GM19397 (cell line): Measurements from ENCODE around the gene PIN4.
"Not testable (repeated sequence)": the region's sequence is repeated elsewhere in the genome, so short reads cannot be mapped to it uniquely, and the experiment has no call there.

ENCODE experiments used
- ATAC-seq: cut with Tn5 transposase; IDR thresholded peaks from one replicate; pipeline ENCODE4 v1.9.1; 2021; ENCODE audit warnings: mild to moderate bottlenecking, moderate library complexity; ENCODE audit not compliant: unreplicated experiment

The PIN4 gene

DNA sequence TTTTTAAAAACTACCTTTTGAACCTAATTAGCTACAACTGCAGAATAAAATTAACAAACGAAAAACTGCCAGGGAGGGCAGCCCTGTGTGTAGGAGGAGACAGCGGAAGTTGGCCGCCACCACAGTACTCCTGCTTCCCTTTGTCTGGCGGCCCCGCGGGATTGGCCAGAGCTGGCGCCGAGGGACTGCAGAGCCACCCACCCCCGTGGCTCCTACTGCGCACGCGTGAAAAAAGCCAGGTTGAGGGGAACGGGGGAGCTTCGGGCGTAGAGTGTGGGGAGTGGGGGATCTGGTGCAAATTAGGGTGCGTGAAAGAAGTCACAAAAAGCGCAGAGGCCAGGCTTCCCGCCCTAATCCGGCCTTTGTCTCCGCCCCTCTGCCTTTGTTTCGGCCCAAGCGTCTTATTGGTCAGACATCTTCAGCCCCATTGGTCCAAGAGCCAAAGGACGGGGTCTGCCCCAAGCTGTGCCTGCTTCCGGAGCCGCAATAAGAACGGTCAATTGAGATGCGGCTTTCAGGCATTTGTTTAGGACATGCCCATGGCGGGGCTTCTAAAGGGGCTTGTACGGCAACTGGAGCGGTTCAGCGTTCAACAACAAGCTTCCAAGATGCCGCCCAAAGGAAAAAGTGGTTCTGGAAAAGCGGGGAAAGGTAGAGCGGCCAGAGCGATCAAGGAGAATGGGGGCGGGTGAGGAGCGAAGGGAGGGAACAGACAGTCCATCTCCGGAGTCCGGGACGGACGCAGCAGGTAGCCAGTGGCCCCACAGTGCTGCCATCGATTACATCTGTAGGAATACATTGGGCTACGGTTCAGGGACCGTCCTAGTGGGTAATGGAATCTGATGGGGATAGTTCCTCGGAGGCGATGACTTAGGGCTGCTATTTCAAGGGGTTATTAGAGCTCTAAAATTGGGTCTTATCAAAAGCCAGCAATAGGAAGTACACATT is at the start of gene PIN4:
Gene PIN4 (plus strand): TSS at position 580 of the 948 bp plus-strand sequence. CDS start 29 bp downstream, at position 609.
- ATAC-seq: peak; percentile 97

DNA sequence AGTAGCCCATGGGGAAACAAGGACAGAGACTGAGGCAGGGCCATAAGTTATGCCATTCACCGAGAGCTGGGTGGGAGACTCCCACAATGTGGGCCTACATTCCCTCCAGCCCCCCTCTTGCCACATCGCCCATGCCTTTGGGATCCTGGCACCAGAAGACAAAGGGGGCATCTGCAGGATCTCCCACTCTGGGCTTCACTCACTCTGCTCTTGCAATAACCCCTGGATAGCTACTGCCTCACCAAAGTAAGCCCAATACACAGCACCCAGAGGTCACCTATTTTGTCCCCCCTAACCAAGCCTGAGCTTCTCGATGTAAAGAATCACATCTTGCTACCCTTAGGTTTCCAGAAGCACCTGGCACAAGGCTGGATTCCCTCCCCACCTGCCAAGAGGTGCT is 49.1 kb upstream of the PIN4 start:
- ATAC-seq: no peak

DNA sequence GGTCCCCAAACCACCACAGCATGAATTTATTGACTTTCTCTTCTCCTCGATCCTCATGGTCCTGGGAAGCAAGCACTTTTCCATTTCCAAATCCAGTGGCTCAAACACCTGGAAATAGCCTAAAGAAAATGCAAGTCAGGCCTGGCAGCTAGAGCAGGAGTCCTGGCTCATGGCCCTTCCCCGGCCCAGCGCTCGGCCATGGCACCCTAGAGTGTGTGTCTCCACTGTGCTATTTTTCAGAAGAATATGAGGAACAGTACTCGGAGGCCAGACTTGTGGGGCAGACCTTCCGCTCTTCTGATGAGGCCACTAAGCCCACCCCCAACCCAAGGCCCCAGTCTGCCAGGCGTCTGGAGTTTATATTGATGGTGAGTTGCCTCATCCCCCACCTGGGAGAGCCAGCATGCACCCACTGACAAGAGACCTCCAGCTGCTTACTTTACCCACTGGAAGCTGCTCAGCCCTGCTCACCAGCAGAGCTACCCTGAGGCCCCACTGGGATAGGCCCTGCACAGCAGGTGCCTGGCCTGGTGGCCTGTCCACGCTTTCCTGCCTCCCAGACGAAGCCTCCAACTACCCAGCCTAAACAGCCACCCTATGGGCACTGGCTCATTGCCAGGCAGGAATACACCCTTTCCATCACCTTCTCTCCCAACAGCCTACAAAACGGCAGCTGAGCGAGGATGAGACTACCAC is 47.6 kb upstream of the PIN4 start:
- ATAC-seq: no peak

DNA sequence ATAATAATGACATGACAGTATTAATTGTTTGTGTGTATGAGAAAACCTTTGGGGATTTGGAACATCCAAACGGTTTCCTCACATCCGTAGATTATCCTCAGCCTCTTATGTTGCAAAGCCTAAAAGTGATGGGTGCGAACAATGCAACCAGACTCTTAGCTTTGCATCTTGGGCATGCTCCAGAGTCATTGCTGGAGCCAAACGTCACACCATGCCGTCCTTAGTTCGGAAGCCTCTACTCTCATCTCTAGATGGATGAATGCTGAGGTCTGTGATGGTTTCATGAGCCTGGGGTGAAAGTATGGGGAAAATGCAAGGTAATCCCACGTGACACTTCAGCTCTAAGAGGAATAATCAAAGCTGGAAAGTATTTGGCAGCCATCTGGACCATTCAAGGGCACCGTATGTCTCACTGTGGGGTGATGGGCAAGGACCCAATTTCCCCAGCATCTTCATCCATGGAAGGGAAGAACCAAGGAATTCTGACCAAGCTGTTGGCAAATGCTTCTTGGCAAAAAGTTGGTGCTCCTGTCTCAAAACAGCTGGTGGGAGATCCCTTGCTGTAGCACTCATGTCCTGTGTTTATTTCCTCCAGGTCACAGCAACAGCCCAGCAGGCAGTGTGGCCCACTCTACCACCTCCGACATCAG is 43.6 kb upstream of the PIN4 start:
- no peak for ATAC-seq

DNA sequence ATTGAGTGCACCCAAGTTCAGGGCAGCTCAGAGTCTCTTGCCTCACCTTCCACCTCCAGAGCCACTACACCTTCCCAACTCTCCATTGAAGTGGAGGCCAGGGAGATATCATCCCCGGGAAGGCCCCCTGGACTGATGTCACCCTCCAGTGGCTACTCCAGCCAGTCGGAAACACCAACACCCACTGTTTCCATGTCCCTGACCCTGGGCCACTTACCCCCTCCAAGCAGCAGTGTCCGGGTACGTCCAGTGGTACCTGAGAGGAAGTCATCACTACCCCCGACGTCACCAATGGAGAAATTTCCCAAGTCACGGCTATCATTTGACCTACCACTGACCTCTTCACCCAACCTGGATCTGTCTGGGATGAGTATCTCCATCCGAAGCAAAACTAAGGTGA is 42.0 kb upstream of the PIN4 start:
- no peak for ATAC-seq

DNA sequence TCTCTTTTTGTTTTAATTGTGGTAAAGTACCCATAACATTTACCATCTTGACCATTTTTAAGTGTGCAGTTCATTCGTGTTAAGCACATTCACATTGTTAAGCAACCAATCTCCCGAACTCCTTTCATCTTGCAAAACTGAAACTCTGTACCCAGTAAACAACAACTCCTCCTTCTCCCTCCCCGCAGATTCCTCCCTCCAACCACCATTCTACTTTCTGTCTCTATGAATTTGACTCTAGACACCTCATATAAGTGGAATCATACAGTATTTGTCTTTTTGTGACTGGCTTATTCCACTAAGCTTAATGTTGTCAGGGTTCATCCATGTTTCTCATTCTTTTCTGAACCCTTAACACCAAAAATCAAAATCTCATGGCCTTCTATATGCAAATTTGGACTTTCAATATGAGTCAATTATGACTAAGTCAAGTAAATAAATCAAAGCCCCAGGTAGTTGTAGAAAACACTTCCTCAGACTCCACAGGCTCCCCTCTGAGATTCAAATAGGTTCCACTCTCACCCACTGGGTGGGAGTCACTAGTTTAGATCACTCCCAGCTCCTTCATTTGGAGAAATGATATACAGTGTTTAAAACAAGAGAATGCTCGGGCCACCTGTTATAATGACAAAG is 40.1 kb upstream of the PIN4 start:
- ATAC-seq: peak; percentile 65

DNA sequence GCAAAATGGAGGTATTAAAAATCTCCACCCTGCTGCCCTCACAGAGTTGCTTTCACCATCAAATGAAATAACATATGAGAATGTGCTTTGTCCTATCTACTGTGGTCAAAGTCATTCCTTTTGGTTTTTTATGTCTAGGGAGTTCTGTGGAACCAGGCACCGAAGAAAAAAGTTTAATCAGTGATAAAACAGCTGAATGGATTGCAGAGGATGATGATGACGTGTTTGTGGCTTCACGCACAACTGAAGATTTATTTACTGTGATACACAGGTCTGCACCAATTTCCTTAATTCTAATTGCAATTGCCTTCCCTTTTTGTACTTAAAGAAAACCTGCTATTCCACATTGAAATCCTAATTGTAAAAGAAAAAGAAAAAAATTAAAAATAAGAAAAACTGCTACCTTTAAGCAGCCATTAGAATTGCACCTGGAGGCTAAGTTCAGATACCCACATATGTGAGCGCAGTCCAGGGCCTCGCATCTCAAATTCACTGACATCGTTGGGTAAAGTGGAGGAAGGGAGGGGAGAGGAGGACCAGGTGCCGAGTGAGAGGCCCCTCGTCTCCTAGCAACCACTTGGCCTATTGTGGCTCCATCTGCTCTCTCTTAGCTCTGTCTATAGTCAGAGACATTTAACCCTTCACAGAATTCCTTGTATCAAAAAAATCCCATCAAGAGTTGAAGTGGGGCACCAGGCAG is 39.3 kb upstream of the PIN4 start:
- no peak for ATAC-seq

DNA sequence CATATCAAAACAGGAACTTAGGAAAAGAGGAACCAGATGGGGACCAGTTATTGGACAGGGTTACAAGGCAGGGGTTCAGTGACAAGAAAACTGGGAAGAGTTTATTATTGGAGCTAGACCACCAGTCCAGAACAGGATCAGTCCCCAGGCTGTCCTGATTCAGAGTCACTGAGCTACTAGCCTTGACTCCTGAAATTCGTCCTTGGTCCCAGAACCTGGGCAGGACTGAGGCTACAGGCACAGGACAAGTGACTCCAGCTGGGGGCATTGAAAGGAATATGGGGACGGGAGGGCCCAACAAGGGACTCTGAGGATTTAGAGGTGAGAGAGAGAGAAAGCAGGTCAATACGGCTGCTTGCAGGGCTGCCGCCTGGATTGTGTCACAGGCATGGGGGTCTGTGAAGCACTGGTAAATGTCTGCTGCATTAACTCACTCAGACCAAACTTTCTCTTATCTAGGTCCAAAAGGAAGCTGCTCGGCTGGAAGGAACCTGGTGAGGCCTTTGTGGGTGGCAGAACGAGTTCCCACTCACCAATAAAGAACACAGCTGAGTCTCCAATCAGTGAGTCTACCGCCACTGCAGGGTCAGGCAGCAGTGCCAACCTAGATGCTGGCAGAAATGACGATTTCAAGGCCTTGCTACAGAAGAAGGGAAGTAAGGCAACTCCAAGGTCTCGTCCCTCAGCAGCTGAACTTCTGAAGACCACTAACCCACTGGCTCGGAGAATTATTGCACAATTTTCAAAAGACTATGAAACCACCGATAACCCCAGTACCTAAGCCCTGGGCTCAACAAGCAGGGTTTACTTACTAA is 38.6 kb upstream of the PIN4 start:
- ATAC-seq: no peak

DNA sequence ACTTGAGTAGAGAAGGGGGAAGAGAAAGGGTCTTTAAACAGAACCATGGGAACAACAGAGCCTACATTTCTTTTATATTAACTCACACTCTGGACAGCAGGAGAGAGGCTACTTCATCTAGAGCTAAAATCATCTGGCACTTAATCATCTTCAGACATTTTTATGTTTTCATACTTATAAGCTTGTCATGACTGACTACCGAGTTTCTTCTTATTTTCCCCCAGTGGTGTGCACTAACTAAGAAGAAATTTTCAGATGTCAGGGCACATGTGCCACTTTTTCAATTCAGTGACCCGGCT is 38.0 kb upstream of the PIN4 start:
- no peak for ATAC-seq

DNA sequence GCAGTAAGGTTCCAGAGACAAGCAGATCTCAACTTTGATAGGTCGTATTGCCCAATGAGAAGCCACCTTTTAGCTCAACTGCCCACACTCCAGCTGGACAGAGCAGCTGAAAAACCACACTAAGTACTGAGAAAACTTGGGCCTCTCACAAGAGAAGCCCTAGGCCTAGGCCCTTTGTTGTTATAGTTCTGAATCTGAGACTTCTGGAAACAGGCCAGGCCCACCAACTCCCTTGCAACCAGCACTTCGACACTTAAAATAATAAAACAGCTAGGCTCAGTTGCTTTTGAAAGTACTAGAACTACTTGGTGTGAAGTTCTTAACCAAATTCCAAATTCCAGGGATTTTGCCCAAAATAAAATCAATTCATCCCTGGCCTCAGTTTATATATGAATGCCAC is 36.4 kb upstream of the PIN4 start:
- ATAC-seq: no peak

DNA sequence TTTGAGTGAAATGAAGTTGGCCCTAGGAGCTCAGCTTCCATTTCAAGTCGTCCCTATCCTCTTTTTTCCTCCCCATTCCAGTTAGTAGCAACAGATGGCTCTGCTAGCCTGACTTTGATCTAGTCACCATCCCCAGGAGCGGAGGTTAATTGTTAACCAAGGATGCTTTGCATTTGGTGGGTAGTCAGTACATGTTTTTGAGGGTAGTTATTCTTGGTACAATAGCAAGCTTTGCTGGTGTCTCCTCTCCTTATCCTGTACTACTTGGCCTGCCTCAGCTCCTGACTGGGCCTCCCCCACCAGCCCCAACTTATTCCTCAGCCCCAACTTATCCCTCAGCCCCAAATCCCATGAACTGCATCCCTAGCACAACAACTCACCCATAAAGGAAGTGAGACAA is 35.0 kb upstream of the PIN4 start:
- no peak for ATAC-seq

DNA sequence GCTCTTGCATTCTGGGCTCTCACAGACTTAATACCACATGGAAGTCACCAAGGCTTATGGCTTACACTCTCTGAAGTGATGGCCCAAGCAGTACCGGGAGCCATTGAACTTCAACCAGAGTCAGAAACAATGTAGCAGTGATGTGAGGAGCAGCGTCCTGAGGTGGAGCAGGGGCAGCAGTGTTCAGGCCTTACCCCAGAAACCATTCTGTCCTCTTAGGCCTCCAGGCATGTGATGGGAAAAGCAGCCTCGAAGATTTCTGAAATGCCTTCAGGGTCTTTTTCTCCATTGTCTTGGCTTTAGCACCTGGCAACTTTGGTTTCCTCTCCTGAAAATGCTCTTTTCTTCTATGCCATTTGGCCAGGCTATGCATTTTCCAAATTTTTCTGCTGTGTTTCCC is 22.8 kb upstream of the PIN4 start:
- no peak for ATAC-seq

DNA sequence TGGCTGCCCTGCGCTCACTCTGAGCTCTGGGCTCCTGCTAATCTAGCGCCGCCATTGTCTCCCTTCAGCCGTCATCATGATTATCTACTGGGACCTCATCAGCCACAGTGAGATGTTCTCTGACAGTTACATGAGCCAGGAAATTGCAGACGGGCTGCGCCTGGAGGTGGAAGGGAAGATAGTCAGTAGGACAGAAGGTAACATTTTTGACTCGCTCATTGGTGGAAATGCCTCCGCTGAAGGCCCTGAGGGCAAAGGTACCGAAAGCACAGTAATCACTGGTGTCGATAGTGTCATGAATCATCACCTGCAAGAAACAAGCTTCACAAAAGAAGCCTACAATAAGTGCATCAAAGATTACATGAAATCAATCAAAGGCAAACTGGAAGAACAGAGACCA is 21.8 kb upstream of the PIN4 start:
- no peak for ATAC-seq

DNA sequence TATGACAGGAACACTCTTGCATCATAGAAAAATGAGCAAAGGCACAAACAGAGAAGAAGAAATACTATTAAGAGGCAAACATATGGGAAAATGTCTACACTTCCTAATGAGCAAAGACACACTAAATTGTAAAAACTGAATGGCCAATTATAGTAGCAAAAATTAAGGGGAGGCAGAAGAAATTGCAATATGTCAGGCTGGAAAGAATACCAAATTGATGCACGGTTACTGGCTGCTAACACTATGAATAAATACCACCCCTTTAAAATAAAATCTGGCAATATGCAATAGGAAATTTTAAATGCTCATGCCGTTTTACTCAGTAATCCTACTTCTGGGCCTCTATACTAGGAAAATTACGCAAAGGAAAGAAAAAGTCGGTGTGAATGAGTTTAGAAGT is 16.0 kb upstream of the PIN4 start:
- no peak for ATAC-seq

DNA sequence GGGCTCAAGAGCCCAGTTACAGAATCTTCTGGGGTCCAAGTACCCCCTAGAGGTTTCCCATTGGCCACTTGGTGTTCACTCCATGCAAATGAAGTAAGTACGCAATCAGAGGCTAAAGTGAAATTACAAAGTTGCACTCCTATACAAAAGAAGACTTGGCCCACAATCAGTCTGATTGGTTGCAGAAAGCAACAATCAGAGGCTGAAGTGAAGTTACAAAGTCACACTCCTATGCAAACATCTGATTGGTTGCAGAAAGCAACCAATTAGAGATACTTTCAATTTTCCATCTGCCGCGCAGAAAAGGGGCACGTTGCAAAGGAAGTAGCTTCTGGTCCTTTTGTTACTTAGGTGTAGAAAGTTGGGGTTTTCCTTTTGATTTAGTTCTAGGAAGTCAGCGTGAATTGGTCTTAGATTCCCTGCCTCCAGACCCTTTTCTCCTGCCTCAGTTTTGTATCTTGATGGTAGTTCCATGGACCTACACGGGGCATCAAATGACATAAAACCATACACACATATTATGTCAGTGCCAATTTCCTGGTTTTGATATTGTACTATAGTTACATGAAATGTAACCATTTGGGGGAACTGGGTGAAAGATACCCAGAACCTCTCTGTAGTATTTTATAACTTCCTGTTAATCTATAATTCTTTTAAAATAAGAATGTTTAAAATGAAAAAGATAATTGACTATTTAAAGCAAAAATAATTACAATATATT is 12.4 kb upstream of the PIN4 start:
- no peak for ATAC-seq

DNA sequence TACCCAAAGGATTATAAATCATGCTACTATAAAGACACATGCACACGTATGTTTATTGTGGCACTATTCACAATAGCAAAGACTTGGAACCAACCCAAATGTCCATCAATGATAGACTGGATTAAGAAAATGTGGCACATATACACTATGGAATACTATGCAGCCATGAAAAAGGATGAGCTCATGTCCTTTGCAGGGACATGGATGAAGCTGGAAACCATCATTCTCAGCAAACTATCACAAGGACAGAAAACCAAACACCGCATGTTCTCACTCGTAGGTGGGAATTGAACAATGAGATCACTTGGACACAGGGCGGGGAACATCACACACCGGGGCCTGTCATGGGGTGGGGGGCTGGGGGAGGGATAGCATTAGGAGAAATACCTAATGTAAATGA is 5.3 kb upstream of the PIN4 start:
- not testable (repeated sequence) for ATAC-seq

DNA sequence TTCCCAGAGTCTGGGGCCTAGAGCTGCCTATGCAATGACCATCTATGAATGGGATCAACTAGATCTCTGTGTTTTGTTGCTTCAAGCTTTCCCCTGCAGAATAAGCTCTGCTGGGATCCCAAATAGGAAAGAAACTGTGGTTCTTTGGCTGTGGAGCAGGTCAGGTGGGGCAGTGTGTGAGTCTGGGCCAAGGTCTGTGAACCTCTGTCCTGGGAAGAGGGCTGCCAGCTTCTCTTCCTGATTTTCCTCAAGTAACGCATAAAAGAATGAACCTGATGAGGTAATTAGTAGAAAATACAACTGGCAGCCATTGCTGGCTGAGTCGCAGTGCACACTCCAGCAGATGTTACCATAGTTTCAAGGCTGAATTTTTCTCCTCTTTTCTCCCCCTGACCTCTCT is 4.6 kb upstream of the PIN4 start:
- ATAC-seq: no peak

DNA sequence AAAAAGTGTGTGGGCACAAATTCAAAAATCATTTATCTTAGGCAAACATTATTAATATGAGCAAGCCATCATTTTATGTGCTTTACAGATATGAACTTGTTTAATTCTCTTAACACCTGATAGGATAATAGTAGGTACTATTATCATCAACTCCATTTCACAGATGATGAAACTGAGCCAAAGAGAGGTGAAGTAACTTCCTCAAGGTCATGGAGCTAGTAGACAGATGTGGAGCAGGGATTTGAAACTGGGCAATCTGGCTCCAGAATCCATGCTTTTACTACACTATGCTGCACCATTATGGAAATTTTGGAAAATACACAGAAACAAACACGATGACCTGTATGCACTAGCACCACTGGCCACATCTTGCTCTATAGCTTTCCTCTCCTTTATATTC is 1.0 kb upstream of the PIN4 start:
- no peak for ATAC-seq

DNA sequence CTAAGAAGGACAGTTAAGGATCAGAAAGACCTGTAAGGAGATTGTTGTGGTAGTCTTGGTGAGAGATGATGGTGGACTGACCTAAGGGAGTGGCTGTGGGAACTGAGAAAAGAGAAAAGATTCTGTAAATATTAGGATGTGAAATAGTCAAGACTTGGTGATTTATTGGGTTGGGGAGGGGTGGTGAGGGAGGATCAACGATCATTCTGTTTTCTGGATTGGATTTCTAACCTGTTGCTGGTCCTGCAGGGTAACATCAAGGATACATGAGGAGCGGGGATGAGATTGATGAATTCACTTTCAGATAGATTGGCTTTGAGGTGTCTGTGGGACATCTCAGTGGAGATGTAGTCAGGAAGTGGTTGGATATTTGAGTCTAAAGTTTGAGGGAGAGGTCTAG is 1.4 kb downstream of the PIN4 start:
- no peak for ATAC-seq
